Activated CD4-positive, alpha-beta T cell treated with anti-CD3 and anti-CD28 coated beads, Interleukin-2, amount 50 U/mL, for 4 hours (primary cell): ENCODE measurements around the gene PTGR2.
A peak's percentile ranks its signal among the peaks of the same experiment; 100 is the strongest.
"Not testable (repeated sequence)": the region's sequence is repeated elsewhere in the genome, so short reads cannot be mapped to it uniquely, and the experiment has no call there.

Source experiments
- DNase-seq, 2 experiments: peaks; one replicate each; pipeline ENCODE4 v3.0.0-alpha.2; 2020

The PTGR2 gene

DNA sequence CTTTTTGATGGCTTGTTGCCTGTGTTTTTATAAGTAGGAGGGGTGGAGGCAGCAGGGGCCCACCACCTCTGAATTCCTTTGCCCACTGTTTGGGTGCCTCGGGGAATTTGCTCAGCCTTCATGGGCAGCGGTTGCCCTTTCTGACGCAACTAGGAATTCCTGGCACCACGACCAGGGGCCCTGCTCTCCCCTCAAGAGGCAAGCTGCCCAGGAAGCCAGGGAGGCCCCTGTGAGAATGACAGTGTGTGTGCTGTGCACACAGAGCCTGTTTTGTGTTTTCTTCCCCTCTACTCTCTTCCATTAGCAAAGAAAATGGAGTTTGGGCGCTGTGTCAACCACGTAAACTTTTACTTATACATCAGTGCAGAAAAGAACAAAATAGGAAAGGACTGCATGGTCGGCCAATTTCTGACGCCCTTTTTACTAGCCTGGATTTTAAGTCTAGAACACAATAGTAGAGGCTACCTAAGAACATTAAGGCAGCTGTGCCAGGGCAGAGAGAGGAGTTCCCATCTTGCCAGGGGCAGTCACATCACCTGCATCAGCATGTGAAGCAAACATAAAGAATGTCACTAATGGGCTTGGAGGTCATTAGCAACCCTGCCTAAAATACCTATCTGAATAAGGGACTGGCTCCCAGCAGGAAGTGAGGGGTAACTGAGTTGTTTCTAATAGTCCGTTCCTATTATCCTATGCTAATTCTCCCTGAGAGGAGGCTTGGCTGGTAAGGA, 17.9 kb upstream of the PTGR2 start:
- no peak for DNase-seq

DNA sequence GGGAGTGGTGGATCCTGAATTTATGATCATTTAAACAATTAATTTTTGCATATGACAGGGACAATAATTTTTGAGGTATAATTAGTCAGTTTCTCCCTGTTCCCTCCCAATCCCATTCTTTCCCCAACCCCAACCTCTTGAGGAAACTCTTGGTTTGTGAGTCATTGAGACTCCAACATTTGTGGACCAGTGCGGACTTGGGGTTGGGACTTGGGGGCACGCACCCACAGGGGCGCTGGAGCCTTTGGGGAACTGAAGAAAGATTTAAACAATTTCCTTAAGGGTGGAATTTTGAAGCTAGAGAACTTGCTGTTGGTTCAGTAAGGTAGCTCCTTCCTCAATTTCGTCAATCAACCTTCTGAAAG, 17.4 kb upstream of the PTGR2 start:
- DNase-seq, result no peak

DNA sequence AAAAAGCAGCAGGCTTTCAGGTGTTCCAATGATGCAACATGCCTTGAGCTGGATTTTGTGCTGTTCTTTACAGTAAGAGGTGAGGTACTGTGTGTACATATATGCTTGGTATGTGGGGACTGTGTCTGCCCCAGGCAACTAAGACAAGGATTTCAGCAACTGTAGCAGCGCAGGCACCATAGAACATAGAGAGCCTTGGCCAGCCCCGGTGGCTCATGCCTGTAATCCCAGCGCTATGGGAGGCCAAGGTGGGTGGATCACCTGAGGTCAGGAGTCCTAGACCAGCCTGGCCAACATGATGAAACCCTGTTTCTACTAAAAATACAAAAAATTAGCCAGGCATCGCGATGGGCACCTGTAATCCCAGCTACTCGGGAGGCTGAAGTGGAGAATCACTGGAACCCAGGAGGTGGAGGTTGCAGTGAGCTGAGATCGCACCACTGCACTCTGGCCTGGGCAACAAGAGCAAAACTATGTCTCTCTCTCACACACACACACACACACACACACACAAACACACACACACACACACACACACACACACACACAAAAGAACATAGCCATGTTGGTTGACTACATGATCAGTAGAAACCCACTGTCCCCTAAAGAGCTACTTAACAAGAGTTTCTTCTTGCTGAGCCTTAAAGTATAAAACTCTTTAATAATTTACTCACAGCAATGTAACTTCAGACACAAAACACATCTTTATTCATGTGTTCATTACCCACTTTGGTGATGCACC, 13.2 kb upstream of the PTGR2 start:
- DNase-seq, result not testable (repeated sequence)

DNA sequence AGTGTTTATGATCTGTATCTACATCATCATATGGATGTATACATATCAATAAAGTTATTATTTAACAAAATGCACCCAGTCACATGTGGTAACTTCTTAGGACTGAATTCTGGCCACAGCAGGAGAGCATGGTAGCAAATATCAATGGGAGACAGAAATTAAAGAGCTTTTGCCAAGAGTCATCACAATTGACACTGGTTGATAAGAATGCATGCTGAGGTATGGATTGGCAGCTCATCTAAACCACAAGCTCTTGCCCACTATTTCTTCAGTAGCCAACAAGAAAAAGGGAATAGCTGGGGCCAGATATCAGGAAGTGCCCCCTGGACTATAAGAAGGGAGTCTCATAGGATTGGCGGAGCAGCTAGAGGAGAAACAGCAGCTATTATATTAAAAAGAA, 9.4 kb upstream of the PTGR2 start:
- no peak for DNase-seq

DNA sequence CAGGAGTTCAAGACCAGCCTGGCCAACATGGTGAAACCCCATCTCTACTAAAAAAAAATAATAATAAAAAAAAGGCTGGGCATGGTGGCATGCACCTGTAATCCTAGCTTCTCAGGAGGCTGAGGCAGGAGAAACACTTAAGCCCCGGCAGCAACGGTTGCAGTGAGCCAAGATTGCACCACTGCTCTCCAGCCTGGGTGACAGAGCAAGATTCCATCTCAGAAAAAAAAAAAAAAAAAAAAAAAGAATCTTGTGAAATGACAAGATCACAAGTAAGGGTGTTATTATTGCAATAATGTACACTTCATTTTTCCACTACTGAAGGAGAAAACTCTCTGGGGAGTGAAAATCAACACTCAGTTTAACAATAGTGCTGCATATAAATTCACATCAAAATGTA, 8.8 kb upstream of the PTGR2 start:
- DNase-seq, result no peak

DNA sequence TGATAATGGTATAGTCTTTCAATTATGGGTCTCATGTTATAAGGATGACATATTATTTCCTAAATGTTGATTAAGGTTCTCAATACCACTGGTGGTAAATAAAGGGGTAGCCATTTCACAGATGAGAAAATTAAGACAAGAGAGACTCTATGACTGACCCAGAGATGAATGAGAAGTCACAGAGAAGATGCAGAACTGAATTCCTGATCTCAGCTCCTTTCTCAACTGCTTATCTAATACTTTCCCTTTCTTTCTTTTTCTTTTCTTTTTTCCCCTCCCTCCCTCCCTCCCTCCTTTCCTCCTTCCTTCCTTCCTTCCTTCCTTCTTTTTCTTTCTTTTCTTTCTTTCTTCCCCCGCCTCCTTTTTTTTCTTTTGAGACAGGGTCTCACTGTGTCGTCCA, 8.3 kb upstream of the PTGR2 start:
- no peak for DNase-seq

DNA sequence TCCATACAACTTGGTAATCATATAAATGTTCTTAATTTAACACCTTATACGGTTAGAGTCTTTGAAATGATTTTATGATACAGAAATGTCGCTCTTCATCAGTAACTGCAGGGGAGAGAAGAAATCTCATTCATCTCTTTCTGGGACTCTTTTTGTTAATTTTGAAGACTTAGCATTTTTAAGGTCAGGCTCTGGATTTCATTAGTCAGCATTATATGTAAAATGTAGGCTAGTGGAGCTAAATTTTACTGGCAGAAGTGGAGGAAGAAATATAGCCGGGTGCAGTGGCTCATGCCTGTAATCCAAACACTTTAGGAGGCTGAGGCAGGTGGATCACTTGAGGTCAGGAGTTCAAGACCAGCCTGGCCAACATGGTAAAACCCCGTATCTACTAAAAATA, 4.7 kb upstream of the PTGR2 start:
- DNase-seq, result no peak

DNA sequence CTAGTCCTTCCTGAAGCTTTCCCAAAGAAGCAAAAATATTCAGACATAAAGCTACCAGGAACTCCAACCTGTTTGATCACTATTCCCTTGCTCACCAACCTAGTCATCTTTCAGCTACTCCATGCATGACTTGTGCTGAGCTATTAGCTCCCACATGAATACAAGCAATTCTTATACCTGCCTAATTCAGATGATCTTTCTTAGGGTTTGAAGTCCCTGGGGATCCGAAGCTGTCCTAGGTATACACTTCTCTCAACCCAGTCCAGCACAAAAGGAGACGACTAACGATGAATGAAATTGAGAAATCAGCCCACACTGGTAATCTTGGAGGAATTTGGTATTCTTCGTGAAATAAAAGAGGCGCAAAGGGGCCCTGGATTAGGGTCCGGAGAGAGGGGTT, 631 bp upstream of the PTGR2 start:
- DNase-seq, result no peak

DNA sequence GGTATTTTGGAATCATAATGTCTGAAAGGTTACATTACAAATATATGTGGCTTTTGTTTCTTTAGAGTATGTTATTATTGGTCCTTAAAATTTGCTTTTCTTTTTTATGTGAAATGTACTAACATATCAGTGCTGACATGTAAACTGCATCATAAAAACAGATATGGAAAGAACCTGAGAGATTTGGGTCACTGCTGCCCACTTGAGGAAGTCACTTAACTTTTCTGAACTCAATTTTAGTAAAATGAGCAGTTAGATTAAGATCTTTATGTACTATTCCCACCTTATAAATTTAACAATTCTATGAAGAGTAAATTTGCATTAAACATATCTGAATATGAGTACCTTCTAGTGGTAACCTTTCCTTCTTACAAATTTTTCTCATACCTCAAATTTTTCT, 7.5 kb downstream of the PTGR2 start:
- no peak for DNase-seq

DNA sequence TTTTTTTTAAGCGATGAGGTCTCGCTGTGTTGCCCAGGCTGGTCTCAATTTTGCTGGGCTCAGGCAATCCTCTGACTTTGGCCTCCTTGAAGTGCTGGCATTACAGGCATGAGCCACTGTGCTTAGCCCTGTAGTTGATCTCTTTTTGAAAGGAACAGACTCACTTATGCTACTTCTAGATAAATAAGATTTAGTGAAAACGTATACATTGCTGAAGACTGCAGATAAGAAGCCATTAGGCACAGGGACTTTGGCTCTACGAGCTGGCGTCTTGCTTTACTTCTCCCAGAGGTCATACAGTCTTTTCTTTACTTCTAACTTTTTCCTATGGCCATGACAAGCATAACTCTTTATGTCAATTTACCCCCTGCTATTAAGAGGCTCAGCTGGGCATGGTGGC, 9.4 kb downstream of the PTGR2 start:
- DNase-seq, result no peak

DNA sequence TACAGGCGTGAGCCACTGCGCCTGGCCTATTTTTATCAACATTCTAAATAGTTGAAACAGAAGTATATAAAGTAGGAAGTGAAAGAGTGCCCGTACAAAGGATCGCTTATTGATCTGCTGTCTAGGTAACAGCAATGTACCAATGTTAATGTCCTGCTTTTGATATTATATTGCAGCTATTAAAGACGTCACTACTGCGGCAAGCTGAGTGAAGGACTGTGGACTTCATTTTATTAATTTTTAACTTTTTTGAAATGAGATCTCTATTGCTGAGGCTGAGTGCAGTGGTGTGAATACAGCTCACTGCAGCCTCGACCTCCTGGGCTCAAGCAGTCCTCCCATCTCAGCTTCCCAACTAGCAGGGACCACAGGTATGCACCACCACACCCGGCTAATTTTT, 10.8 kb downstream of the PTGR2 start:
- no peak for DNase-seq

DNA sequence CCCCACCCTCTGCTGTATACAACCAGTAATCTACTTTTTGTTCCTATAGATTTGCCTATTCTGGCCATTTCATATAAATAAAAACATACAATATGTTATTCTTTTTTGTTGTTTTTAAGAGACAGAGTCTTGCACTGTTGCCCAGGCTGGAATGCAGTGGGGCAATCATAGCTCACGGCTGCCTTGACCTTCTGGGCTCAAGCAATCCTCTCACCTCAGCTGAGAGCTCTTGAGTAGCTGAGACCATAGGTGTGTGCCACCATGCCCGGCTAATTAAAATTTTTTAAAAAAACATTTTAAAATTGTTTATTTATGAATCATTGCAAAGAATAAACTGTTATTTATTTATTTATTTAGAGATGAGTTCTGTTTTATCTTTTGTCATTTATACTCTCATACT, 11.6 kb downstream of the PTGR2 start:
- no peak for DNase-seq

DNA sequence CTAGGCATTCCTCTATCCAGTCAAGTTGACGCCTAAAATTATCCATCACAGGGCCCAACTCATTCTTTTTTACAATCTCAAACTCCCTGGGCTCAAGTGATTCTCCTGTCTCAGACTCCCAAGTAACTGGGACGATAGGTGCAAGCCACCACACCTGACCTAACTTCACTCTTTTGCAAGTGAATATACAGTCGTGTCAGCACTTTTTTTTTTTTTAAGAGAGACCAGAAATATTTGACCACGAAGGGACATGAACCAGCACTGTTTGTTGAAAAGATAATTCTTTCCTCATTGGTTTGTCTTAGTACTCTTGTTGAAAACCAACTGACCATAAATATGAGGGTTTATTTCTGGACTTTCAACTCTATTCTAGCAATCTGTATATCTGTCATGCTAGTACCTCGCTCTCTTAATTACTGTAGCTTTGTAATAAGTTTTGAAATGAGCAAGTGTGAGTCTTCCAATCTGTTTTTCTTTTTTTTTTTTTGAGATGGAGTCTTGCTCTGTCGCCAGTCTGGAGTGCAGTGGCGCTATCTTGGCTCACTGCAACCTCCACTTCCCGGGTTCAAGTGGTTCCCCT, 14.0 kb downstream of the PTGR2 start:
- no peak for DNase-seq

DNA sequence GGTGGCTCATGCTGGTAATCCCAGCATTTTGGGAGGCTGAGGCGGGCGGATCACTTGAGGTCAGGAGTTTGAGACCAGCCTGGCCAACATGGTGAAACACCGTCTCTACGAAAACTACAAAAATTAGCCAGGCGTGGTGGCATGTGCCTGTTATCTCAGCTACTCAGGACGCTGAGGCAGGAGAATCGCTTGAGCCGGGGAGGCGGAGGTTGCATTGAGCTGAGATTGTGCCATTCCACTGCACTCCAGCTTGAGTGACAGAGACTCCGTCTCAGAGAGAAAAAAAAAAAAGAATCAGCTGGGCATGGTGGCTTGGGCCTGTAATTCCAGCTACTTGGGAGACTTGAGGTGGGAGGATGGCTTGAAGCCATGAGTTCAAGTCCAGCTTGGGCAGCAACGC, 18.1 kb downstream of the PTGR2 start:
- DNase-seq, result not testable (repeated sequence)

DNA sequence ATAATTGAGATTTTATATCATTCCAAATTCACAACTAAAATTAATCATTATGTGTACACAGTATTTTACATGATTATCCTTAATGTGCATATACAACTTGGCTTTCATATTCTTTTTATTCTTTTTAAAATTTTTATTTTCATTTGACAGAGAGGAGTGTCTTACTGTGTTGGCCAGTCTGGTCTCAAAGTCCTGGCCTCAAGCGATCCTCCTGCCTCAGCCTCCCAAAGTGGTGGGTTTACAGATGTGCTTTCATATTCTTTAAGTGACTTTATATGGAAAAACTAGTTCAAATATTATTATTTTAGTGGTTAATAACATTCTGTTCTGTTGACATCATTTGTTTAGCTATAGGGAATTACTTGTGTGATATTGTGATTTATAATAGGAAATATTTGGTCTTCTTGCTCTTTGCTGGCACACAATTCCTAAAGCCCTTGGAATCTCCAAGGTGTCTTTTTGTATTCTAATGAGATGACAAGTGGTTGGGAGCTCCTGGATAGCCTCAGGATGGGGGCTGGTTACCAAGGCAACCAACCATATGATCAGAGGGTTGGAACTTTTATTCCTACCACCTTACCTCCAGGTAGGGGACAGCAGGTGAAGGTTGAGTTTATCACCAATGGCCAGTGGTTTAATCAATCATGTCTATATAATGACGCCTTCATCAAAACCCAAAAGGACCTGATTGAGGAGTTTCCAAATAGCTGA, 19.0 kb downstream of the PTGR2 start:
- DNase-seq, result no peak

DNA sequence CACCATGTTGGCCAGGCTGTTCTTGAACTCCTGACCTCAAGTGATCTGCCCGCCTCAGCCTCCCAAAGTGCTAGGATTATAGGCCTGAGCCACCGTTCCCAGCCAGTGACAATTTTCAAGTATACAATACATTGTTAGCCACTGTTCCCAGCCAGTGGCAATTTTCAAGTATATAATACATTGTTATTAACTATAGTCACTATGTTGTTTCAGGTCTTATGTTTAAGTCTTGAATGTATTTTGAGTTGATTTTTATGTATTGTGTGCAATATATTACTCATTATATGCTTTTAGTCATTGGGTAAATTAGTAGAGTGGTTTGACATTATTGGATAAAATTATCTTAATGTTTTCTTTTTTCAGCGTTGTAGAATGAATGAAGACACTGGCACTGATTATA, 22.0 kb downstream of the PTGR2 start:
- DNase-seq, result no peak

DNA sequence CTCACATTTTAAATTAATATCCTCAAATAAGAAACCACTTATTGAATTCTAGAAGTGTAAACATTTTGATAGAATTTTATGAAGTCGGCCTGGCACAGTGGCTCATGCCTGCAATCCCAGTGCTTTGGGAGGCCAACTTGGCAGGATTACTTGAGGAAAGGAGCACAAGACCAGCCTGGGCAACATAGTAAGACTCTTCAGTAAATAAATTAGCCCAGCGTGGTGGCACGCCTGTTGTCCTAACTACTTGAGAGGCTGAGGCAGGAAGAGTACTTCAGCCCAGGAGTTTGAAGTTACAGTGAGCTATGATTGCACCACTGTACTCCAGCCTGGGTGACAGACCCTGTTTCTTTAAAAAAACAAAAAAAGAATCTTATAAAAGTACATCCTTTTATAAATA, 26.2 kb downstream of the PTGR2 start:
- no peak for DNase-seq

DNA sequence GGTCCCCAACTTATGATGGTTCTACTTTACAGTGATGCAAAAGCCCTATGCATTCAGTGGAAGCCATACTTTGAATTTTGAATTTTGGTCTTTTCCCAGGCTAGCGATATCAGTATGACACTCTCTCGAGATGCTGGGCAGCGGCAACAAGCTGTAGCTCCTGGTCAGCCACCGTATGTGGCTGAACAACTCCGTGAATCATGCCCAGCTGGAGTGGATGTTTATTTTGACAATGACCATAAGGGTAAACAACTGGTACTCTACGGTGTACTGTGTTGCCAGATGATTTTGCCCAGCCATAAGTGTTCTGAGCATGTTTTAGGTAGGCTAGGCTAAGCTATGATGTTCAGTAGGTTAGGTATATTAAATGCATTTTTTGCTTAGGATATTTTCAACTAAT, 26.8 kb downstream of the PTGR2 start:
- no peak for DNase-seq

DNA sequence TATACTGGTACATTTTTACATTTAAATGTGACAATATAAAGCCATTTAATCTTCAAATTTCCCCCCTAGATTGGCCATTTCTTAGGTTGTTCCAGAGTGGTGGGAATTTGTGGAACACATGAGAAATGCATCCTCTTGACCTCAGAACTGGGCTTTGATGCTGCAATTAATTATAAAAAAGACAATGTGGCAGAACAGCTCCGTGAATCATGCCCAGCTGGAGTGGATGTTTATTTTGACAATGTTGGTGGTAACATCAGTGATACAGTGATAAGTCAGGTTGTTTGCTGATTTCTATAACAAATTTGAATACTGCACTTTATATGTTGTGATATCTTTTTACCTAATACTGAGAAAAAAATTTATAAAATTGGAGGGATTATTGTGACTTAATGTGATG, 27.4 kb downstream of the PTGR2 start:
- DNase-seq, result no peak

DNA sequence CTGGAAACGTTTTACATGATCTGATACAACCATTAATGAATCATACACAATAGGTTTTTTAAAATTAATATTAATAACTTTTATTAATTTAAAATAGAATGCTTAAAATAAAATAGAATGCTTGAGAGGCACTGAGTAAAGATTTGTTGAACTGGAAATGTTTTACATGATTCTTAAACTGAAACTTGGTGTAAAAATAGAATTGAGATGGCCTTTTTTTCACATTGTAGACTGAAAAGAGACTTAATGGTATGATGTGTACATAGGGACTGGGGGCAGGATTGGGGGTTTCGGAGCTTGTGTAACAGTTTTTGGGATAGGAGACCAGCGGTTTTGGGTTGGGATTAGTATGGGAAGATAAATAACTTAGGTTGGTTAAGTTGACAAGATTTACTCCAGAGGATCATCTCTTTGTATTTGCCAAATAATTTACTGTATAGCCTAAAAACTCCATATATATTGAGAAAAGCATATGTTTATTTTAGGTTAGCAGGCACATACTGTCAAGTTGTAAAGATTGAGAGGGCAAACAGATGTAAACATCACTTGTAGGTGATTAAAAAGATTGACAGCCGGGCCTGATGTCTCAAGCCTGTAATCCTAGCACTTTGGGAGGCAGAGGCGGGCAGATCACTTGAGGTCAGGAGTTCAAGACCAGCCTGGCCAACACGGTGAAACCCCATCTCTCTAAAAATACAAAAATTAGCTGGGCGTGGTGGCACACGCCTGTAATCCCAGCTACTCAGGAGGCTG, 33.0 kb downstream of the PTGR2 start:
- no peak for DNase-seq

DNA sequence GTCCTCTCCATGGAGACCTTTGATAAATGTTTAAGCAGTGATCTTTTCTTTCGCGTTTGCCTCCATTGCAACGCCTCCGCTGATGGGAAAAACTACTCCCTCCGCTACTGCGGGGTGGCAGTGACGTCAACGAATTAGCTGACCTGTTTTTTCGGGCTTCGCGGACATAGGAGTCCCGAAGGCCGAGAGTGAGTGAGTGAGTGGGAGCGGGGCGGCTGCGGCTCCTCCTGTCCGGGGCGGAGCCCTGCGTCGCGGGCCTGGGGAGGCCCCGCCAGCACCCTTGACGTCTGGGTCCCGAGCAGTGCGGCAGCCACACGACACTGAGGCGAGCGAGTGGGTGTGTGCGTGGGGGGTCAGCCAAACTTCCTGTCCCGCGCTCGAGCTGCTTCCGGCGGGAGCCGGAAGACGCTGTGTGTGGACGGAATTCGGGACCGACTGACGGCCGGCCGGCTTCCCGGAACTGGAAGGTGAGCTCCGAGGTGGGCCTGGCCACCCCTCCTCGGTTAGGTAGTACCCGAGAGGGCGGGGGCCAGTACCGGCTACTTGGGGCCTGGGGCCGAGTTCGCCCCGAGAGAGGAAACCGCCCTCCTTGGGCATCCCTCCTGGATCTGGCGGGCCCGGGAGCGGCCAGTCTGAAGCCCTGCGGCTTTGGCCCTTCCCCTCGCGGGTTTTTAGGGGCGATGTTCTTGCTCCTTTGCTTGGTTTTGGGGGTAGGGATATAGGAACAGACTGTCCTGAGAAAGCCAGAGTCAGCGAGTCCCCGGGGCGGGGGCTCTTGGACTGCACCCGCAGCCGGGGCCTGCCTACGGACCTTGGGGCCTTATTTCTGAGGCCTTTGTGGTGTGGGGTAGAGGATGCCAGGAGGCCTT, 35.1 kb downstream of the PTGR2 start, which contains the start of gene ZNF410:
TSS of gene ZNF410 (plus strand) at position 411 of the 869 bp plus-strand sequence. CDS start 5,317 bp downstream, outside the sequence.
- DNase-seq, result peak; percentile 87 to 89

DNA sequence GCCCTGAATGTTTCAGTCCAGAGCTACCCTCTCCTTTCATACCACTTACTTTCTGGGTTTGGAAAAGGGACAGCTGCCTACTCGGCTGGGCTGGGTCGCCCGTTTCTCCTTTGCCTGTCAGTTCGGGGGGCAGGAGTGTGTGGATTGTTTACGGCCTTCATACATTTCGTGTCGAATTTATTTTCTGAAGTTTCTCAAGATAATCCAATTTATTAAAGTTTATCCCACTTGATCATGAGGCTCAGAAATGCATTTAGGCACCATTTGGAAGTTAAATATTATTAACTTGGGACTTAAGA, 35.6 kb downstream of the PTGR2 start:
- peak in 1 of 2 experiments; percentile 1 for DNase-seq
